Sigmoid colon (tissue), 4 donors: ENCODE measurements around the gene SAMHD1.

Experiments used
- CTCF ChIP-seq, 4 experiments: fragments of 450-650 bp in 3 of 4; fragments of 200-600 bp in 1 of 4; IDR thresholded peaks; one replicate each; pipeline ENCODE4 v1.5.1; 2016 to 2019; ENCODE audit warnings: antibody characterized with exemption in 4 of 4, mild to moderate bottlenecking in 3 of 4, moderate library complexity in 2 of 4
- EP300 ChIP-seq, 4 donors: sonication (generic); formaldehyde crosslinking; IDR thresholded peaks; one replicate each; pipeline ENCODE4 v1.6.1; 2017; ENCODE audit warnings: antibody characterized with exemption in 4 of 4

DNA sequence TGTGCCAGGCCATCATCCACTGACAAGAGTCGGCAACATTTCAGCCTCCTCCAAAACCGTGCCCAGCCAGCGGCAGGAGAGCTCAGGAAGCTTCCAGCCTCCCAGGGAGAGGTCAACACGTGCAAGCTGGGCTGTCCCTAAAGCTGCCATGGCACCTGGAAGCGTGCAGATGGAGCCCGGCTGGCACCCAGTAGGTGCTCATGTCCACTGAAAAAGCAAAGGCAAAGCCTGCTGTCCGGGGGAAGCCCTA lies 90.0 kb downstream of the SAMHD1 start:
- TF ChIP-seq EP300 (IDR thresholded peaks at IDR 0.05) (no peak), CTCF (IDR thresholded peaks at IDR 0.05) (no peak)
